Testis (tissue), 2 donors: ENCODE measurements around the gene GAK.

Experiments used
- POLR2A ChIP-seq: fragments of 450-650 bp; IDR thresholded peaks from one replicate; pipeline ENCODE4 v1.6.1; 2017; ENCODE audit warnings: antibody characterized with exemption, mild to moderate bottlenecking, moderate library complexity
- TF ChIP-seq, protein P1 (sequence below), 3 experiments: fragments of 450-650 bp in 2 of 3; fragments of 200-600 bp in 1 of 3; sonication (generic) in 1 of 3; IDR thresholded peaks; one replicate each; pipeline ENCODE4 v1.5.1; 2016 to 2019; ENCODE audit warnings: antibody characterized with exemption in 3 of 3, mild to moderate bottlenecking in 2 of 3, moderate library complexity in 1 of 3

- TF ChIP-seq POLR2A: no peak
- TF ChIP-seq, protein P1, sequence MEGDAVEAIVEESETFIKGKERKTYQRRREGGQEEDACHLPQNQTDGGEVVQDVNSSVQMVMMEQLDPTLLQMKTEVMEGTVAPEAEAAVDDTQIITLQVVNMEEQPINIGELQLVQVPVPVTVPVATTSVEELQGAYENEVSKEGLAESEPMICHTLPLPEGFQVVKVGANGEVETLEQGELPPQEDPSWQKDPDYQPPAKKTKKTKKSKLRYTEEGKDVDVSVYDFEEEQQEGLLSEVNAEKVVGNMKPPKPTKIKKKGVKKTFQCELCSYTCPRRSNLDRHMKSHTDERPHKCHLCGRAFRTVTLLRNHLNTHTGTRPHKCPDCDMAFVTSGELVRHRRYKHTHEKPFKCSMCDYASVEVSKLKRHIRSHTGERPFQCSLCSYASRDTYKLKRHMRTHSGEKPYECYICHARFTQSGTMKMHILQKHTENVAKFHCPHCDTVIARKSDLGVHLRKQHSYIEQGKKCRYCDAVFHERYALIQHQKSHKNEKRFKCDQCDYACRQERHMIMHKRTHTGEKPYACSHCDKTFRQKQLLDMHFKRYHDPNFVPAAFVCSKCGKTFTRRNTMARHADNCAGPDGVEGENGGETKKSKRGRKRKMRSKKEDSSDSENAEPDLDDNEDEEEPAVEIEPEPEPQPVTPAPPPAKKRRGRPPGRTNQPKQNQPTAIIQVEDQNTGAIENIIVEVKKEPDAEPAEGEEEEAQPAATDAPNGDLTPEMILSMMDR (IDR thresholded peaks at IDR 0.05): no peak
Observed at GRCh38 chr4:891747-892146, 40.4 kb downstream of the GAK start.
